SK-N-SH (cell line): ENCODE data around the gene C13orf46.
A peak's percentile ranks its signal among the peaks of the same experiment; 100 is the strongest.

ENCODE experiments used
- EP300 ChIP-seq, 2 experiments: IDR thresholded peaks; 2 replicates each; pipeline versions ENCODE4 v1.4.0 to v1.6.1; 2012; ENCODE audit warnings: borderline replicate concordance in 1 of 2, low read depth in 1 of 2, low read length in 1 of 2
- FOXM1 ChIP-seq: IDR thresholded peaks from 2 replicates; pipeline ENCODE4 v1.4.0; 2012; ENCODE audit warnings: low read depth, mild to moderate bottlenecking
- GABPA ChIP-seq: IDR thresholded peaks from 2 replicates; pipeline ENCODE4 v1.4.0; 2012; ENCODE audit warnings: low read depth, mild to moderate bottlenecking
- NRF1 ChIP-seq: IDR thresholded peaks from 2 replicates; pipeline ENCODE4 v1.6.1; 2012; ENCODE audit warnings: low read depth, mild to moderate bottlenecking, low read length
- POLR2AphosphoS5 ChIP-seq: IDR thresholded peaks from 2 replicates; pipeline ENCODE4 v1.6.1; 2012; ENCODE audit warnings: low read depth, low read length
- RAD21 ChIP-seq: IDR thresholded peaks from 2 replicates; pipeline ENCODE4 v1.6.1; 2012; ENCODE audit warnings: mild to moderate bottlenecking, low read length
- RXRA ChIP-seq: IDR thresholded peaks from 2 replicates; pipeline ENCODE4 v1.4.0; 2012; ENCODE audit warnings: low read depth, mild to moderate bottlenecking, borderline replicate concordance
- SMC3 ChIP-seq: IDR thresholded peaks from 2 replicates; pipeline ENCODE4 v1.6.1; 2012; ENCODE audit warnings: low read depth, low read length, improper control_type of control experiment
- TAF1 ChIP-seq: IDR thresholded peaks from 2 replicates; pipeline ENCODE4 v1.6.1; 2012; ENCODE audit warnings: low read depth, mild to moderate bottlenecking, low read length, moderate library complexity, borderline replicate concordance
- TF ChIP-seq, protein P1 (sequence below): IDR thresholded peaks from 2 replicates; pipeline ENCODE4; 2012
- TF ChIP-seq, protein P2 (sequence below): fragments of 200-600 bp; sonication (generic); IDR thresholded peaks from 2 replicates; pipeline ENCODE4 v1.6.1; 2017; ENCODE audit warnings: antibody characterized with exemption, mild to moderate bottlenecking, moderate library complexity
- TF ChIP-seq, protein P3 (sequence below): IDR thresholded peaks from 2 replicates; pipeline ENCODE4 v1.6.1; 2012; ENCODE audit warnings: mild to moderate bottlenecking, low read depth, low read length, moderate library complexity
- TF ChIP-seq, protein P4 (sequence below): fragments of 150-350 bp; IDR thresholded peaks from 2 replicates; pipeline ENCODE4 v1.6.1; 2017; ENCODE audit warnings: antibody characterized with exemption, low read length, low read depth, borderline replicate concordance

DNA sequence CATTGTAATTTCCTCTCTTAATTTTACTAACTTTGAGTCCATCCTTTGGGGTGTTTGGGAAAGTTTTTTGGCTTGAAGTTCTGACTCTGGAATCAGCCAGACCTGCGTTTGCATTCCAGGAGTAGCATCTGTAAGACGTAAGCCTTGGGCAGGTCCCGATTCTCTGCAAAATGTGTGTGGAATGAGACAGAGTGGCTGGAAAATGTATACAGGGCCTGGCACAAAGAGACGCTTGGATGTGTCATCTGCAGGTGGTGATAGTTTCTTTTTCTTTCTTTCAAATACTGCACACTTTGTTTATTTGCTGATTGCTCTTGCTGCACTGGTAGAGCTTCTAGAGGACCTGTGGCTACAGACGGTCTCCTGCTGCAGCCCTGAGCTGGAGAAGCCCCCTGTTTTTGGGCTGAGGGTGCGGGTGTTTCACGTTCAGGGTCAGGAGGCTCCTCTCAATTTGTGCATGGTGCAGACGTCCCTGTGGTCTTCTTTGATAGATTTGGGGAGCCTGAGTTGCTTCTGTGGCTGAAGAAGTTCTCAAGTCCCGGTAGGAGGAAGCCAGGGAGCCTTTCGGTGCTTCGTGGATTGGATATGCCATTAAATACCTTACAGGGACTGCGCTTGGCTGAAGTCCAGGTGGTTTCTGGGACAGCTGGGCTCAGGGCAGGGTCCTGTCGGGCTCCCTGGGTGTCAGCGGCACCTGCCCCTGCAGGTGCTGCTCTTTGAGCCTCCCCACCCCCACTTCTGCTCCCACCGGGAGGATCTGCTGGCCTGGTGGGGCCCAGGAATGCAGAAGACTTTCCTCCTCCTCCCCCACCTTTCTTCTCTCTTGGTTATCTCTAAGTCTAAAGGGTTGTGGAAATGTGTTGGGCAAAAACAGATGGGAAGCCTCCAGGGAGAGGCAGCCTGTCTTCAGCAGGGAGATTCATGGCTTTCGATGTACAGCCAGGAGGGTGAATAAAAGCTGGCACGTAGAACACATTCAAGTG lies 66.0 kb downstream of the C13orf46 start:
- TF ChIP-seq, protein P1, sequence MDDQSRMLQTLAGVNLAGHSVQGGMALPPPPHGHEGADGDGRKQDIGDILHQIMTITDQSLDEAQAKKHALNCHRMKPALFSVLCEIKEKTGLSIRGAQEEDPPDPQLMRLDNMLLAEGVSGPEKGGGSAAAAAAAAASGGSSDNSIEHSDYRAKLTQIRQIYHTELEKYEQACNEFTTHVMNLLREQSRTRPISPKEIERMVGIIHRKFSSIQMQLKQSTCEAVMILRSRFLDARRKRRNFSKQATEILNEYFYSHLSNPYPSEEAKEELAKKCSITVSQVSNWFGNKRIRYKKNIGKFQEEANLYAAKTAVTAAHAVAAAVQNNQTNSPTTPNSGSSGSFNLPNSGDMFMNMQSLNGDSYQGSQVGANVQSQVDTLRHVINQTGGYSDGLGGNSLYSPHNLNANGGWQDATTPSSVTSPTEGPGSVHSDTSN, result peak; percentile 96
- TF ChIP-seq FOXM1, result peak; percentile 80
- TF ChIP-seq POLR2AphosphoS5, result peak; percentile 61; the same call in 1 of the 2 replicates
- no peak for TF ChIP-seq RAD21
- TF ChIP-seq NRF1, result no peak
- TF ChIP-seq, protein P2, sequence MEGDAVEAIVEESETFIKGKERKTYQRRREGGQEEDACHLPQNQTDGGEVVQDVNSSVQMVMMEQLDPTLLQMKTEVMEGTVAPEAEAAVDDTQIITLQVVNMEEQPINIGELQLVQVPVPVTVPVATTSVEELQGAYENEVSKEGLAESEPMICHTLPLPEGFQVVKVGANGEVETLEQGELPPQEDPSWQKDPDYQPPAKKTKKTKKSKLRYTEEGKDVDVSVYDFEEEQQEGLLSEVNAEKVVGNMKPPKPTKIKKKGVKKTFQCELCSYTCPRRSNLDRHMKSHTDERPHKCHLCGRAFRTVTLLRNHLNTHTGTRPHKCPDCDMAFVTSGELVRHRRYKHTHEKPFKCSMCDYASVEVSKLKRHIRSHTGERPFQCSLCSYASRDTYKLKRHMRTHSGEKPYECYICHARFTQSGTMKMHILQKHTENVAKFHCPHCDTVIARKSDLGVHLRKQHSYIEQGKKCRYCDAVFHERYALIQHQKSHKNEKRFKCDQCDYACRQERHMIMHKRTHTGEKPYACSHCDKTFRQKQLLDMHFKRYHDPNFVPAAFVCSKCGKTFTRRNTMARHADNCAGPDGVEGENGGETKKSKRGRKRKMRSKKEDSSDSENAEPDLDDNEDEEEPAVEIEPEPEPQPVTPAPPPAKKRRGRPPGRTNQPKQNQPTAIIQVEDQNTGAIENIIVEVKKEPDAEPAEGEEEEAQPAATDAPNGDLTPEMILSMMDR, result no peak
- TF ChIP-seq GABPA, result no peak
- TF ChIP-seq, protein P3, sequence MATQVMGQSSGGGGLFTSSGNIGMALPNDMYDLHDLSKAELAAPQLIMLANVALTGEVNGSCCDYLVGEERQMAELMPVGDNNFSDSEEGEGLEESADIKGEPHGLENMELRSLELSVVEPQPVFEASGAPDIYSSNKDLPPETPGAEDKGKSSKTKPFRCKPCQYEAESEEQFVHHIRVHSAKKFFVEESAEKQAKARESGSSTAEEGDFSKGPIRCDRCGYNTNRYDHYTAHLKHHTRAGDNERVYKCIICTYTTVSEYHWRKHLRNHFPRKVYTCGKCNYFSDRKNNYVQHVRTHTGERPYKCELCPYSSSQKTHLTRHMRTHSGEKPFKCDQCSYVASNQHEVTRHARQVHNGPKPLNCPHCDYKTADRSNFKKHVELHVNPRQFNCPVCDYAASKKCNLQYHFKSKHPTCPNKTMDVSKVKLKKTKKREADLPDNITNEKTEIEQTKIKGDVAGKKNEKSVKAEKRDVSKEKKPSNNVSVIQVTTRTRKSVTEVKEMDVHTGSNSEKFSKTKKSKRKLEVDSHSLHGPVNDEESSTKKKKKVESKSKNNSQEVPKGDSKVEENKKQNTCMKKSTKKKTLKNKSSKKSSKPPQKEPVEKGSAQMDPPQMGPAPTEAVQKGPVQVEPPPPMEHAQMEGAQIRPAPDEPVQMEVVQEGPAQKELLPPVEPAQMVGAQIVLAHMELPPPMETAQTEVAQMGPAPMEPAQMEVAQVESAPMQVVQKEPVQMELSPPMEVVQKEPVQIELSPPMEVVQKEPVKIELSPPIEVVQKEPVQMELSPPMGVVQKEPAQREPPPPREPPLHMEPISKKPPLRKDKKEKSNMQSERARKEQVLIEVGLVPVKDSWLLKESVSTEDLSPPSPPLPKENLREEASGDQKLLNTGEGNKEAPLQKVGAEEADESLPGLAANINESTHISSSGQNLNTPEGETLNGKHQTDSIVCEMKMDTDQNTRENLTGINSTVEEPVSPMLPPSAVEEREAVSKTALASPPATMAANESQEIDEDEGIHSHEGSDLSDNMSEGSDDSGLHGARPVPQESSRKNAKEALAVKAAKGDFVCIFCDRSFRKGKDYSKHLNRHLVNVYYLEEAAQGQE, result 0 out of 2 replicates have a peak, but pooled peaks have one; percentile 21
- peak in 1 of 2 experiments; percentile 94; a peak in 2 of 4 replicates for TF ChIP-seq EP300 (IDR thresholded peaks at IDR 0.05; ENCODE audit: borderline replicate concordance in 1 of 2, low read depth in 1 of 2, low read length in 1 of 2)
- TF ChIP-seq, protein P4, sequence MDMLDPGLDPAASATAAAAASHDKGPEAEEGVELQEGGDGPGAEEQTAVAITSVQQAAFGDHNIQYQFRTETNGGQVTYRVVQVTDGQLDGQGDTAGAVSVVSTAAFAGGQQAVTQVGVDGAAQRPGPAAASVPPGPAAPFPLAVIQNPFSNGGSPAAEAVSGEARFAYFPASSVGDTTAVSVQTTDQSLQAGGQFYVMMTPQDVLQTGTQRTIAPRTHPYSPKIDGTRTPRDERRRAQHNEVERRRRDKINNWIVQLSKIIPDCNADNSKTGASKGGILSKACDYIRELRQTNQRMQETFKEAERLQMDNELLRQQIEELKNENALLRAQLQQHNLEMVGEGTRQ, result no peak
- TF ChIP-seq RXRA, result peak; percentile 32; the same call in 1 of the 2 replicates
- no peak for TF ChIP-seq TAF1
- 0 out of 2 replicates have a peak, but pooled peaks have one; percentile 11 for TF ChIP-seq SMC3
